H9 (cell line): ENCODE data around the gene FUNDC2. TPM values are rescaled to one million over a fixed set of nuclear protein-coding genes. Genes with fewer than 3 reads are reported as not detected.

ENCODE experiments used
- DNase-seq: peaks from one replicate; pipeline ENCODE4 v3.0.0-alpha.2; 2017
- H2AFZ ChIP-seq: one replicate; pipeline ENCODE4 v1.6.1; 2013; ENCODE audit warnings: mild to moderate bottlenecking, low read length, control low read depth, moderate library complexity
- H2AK5ac ChIP-seq: 2 replicates; pipeline ENCODE4 v1.6.1; 2013; ENCODE audit warnings: low read length, control low read depth, mixed read lengths; ENCODE audit not compliant: insufficient read length
- H2BK120ac ChIP-seq: one replicate; pipeline ENCODE4 v1.6.1; 2013; ENCODE audit warnings: low read depth, mild to moderate bottlenecking, low read length, control low read depth, inconsistent platforms; ENCODE audit not compliant: poor library complexity, severe bottlenecking
- H2BK12ac ChIP-seq: 2 replicates; pipeline ENCODE4 v1.6.1; 2013; ENCODE audit warnings: low read length, control low read depth, mixed read lengths, low read depth; ENCODE audit not compliant: insufficient read length
- H2BK15ac ChIP-seq: 2 replicates; pipeline ENCODE4 v1.6.1; 2013; ENCODE audit warnings: low read depth, low read length, control low read depth
- H2BK20ac ChIP-seq: one replicate; pipeline ENCODE4 v1.6.1; 2013; ENCODE audit warnings: low read depth, mild to moderate bottlenecking, low read length, control low read depth, inconsistent platforms; ENCODE audit not compliant: poor library complexity, severe bottlenecking
- H2BK5ac ChIP-seq: 2 replicates; pipeline ENCODE4 v1.6.1; 2013; ENCODE audit warnings: low read length, control low read depth, mixed read lengths; ENCODE audit not compliant: insufficient read length
- H3K14ac ChIP-seq: 2 replicates; pipeline ENCODE4 v1.6.1; 2013; ENCODE audit warnings: low read length, control low read depth; ENCODE audit not compliant: insufficient read depth
- H3K18ac ChIP-seq: 2 replicates; pipeline ENCODE4 v1.6.1; 2013; ENCODE audit warnings: low read depth, mild to moderate bottlenecking, mixed read lengths, low read length, control low read depth; ENCODE audit not compliant: insufficient read length
- H3K23ac ChIP-seq: 2 replicates; pipeline ENCODE4 v1.6.1; 2013; ENCODE audit warnings: low read length, control low read depth, mixed read lengths, low read depth; ENCODE audit not compliant: insufficient read length
- H3K23me2 ChIP-seq: 2 replicates; pipeline ENCODE4 v1.6.1; 2013; ENCODE audit warnings: low read depth, mild to moderate bottlenecking, mixed read lengths, low read length, control low read depth; ENCODE audit not compliant: insufficient read length, poor library complexity, severe bottlenecking
- H3K27ac ChIP-seq: 2 replicates; pipeline ENCODE4 v1.5.1; 2013; ENCODE audit warnings: low read length, control low read depth, mixed read lengths, low read depth; ENCODE audit not compliant: insufficient read length
- H3K27me3 ChIP-seq: 2 replicates; pipeline ENCODE4 v1.6.1; 2013; ENCODE audit warnings: low read length, control low read depth, inconsistent platforms; ENCODE audit not compliant: insufficient read depth
- H3K4ac ChIP-seq: 2 replicates; pipeline ENCODE4 v1.6.1; 2013; ENCODE audit warnings: low read depth, mild to moderate bottlenecking, control low read depth, inconsistent platforms, low read length, moderate library complexity
- H3K4me1 ChIP-seq: 2 replicates; pipeline ENCODE4 v1.6.1; 2013; ENCODE audit warnings: low read length, control low read depth, inconsistent platforms; ENCODE audit not compliant: insufficient read depth
- H3K4me2 ChIP-seq: 2 replicates; pipeline ENCODE4 v1.6.1; 2013; ENCODE audit warnings: low read length, control low read depth, mixed read lengths; ENCODE audit not compliant: insufficient read length, insufficient read depth
- H3K56ac ChIP-seq: 2 replicates; pipeline ENCODE4 v1.6.1; 2013; ENCODE audit warnings: low read depth, mild to moderate bottlenecking, mixed read lengths, low read length, control low read depth; ENCODE audit not compliant: insufficient read length
- H3K79me1 ChIP-seq: 2 replicates; pipeline ENCODE4 v1.6.1; 2013; ENCODE audit warnings: low read depth, mild to moderate bottlenecking, moderate library complexity, low read length, control low read depth, inconsistent platforms; ENCODE audit not compliant: insufficient read depth, poor library complexity, severe bottlenecking
- H3K79me2 ChIP-seq: 2 replicates; pipeline ENCODE4 v1.6.1; 2013; ENCODE audit warnings: low read length, control low read depth, inconsistent platforms; ENCODE audit not compliant: insufficient read depth
- H3K9ac ChIP-seq: 2 replicates; pipeline ENCODE4 v1.6.1; 2013; ENCODE audit warnings: low read length, control low read depth, mixed read lengths; ENCODE audit not compliant: insufficient read length; ENCODE audit errors: extremely low read depth
- H3K9me3 ChIP-seq: one replicate; pipeline ENCODE4 v1.6.1; 2013; ENCODE audit warnings: low read depth, low read length, inconsistent platforms; ENCODE audit not compliant: control insufficient read depth
- H3T11ph ChIP-seq: one replicate; pipeline ENCODE4 v1.6.1; 2013; ENCODE audit warnings: mild to moderate bottlenecking, low read length, control low read depth, inconsistent platforms
- H4K20me1 ChIP-seq: one replicate; pipeline ENCODE4 v1.6.1; 2013; ENCODE audit not compliant: control insufficient read depth, insufficient read length, insufficient read depth
- H4K5ac ChIP-seq: 2 replicates; pipeline ENCODE4 v1.6.1; 2013; ENCODE audit warnings: low read depth, mild to moderate bottlenecking, mixed read lengths, low read length, control low read depth; ENCODE audit not compliant: insufficient read length
- H4K8ac ChIP-seq: replicated peaks from 2 replicates; pipeline ENCODE4 v1.6.1; 2013; ENCODE audit warnings: low read length, control low read depth, mixed read lengths, low read depth; ENCODE audit not compliant: insufficient read length
- H4K91ac ChIP-seq: 2 replicates; pipeline ENCODE4 v1.6.1; 2013; ENCODE audit warnings: low read depth, mild to moderate bottlenecking, moderate library complexity, mixed read lengths, low read length, control low read depth; ENCODE audit not compliant: insufficient read length
- H3K27ac Mint-ChIP-seq, 3 experiments: 2 replicates in 2 of 3; 3 replicates in 1 of 3; pipeline ENCODE4 v1.8.0; 2020 to 2021; ENCODE audit warnings: mixed read lengths in 3 of 3, mild to moderate bottlenecking in 1 of 3, moderate library complexity in 1 of 3
- H3K27me3 Mint-ChIP-seq: 2 replicates; pipeline ENCODE4 v1.8.0; 2021; ENCODE audit warnings: low read depth, mild to moderate bottlenecking, moderate library complexity, mixed read lengths
- H3K36me3 Mint-ChIP-seq, 3 experiments: 2 replicates in 2 of 3; 3 replicates in 1 of 3; pipeline ENCODE4 v1.8.0; 2020 to 2021; ENCODE audit warnings: low read depth in 3 of 3, mixed read lengths in 3 of 3; ENCODE audit not compliant: insufficient read depth in 1 of 3
- H3K4me1 Mint-ChIP-seq, 2 experiments: 2 replicates each; pipeline ENCODE4 v1.8.0; 2020; ENCODE audit warnings: mixed read lengths in 2 of 2
- H3K4me3 Mint-ChIP-seq, 2 experiments: 2 replicates in 1 of 2; 3 replicates in 1 of 2; pipeline ENCODE4 v1.8.0; 2020 to 2021; ENCODE audit warnings: mild to moderate bottlenecking in 2 of 2, mixed read lengths in 2 of 2, moderate library complexity in 1 of 2
- H3K9me3 Mint-ChIP-seq, 2 experiments: 2 replicates in 1 of 2; 3 replicates in 1 of 2; pipeline ENCODE4 v1.8.0; 2020; ENCODE audit warnings: mild to moderate bottlenecking in 2 of 2, mixed read lengths in 2 of 2, moderate library complexity in 1 of 2
- CTCF ChIP-seq: fragments of 200-600 bp; sonication (generic); conservative IDR thresholded peaks from 3 replicates; pipeline ENCODE4 v1.8.0; 2021; ENCODE audit warnings: antibody characterized with exemption, mild to moderate bottlenecking
- WGBS: extraction: QIAGEN DNeasy Blood & Tissue Kit; methylation state at CpG from one replicate; pipeline ENCODE4 v1.1.7; 2013; ENCODE audit warnings: missing lambda C conversion rate, low lambda C conversion rate, mixed read lengths; ENCODE audit not compliant: insufficient read length; ENCODE audit errors: extremely low coverage; 5-methylcytosine and 5-hydroxymethylcytosine counted together
- total RNA-seq: library from RNA; stranded (reverse); gene quantifications from 2 replicates; pipeline ENCODE4 v1.2.1, GENCODE V29; 2021

Gene FUNDC2
- total RNA-seq, 1 experiment from 2014 or later, result 62.1 TPM

- DNase-seq, result no peak
Measured at GRCh38 chrX:155065035-155065734, 38.5 kb downstream of the FUNDC2 start.

More at GRCh38 chrX:155065035-155065734, 38.5 kb downstream of the FUNDC2 start:
- H2AFZ ChIP-seq, result no peak overlapping the region
- no peak for TF ChIP-seq CTCF
- H4K91ac ChIP-seq, result no peak overlapping the region
- H2BK20ac ChIP-seq, result no peak overlapping the region
- no peak overlapping the region for H3K27ac ChIP-seq
- no peaks in the 10 kb centered on the region for H3K4me1 ChIP-seq
- H4K8ac ChIP-seq, result no peak overlapping the region
- no peaks in the 10 kb centered on the region for H3K27me3 ChIP-seq
- peaks cover 0 to 11% (median 1%) of the 10 kb centered on the region in 3 experiments; a peak in 3 of 7 replicates for H3K36me3 Mint-ChIP-seq
- H3K23ac ChIP-seq, result no peak overlapping the region
- no peaks in the 10 kb centered on the region for H3K27me3 Mint-ChIP-seq
- no peak overlapping the region for H2BK120ac ChIP-seq
- no peak overlapping the region for H2BK15ac ChIP-seq
- H3K9ac ChIP-seq, result no peak overlapping the region
- no peak overlapping the region for H3K18ac ChIP-seq
- H3K4me2 ChIP-seq, result no peak overlapping the region
- no peaks in the 10 kb centered on the region for H4K20me1 ChIP-seq
- H3K14ac ChIP-seq, result no peak overlapping the region
- H4K5ac ChIP-seq, result no peak overlapping the region
- peaks cover 4% of the 10 kb centered on the region for H3K23me2 ChIP-seq
- no peak overlapping the region for H3T11ph ChIP-seq
- H3K9me3 ChIP-seq, result peaks cover 40% of the 10 kb centered on the region
- H3K79me1 ChIP-seq, result no peaks in the 10 kb centered on the region
- peaks cover 4 to 8% of the 10 kb centered on the region in 2 experiments; a peak in 1 of 4 replicates for H3K4me1 Mint-ChIP-seq
- H3K79me2 ChIP-seq, result no peaks in the 10 kb centered on the region
- no CpG with 5 or more reads among the region's 8 CpGs for WGBS
- H3K27ac Mint-ChIP-seq, result peak overlapping the region in 2 of 3 experiments; percentile 30 to 50; a peak in 2 of 7 replicates
- peaks cover 43 to 52% of the 10 kb centered on the region in 2 experiments for H3K9me3 Mint-ChIP-seq
- no peak overlapping the region for H3K4me3 Mint-ChIP-seq
- H3K56ac ChIP-seq, result no peak overlapping the region
- H2AK5ac ChIP-seq, result no peak overlapping the region
- H2BK5ac ChIP-seq, result no peak overlapping the region
- H3K4ac ChIP-seq, result no peak overlapping the region
- H2BK12ac ChIP-seq, result no peak overlapping the region
